DND-41 (cell line): ENCODE data around the gene RHOG.

Experiments used
- ATAC-seq: fragments of 200-7000 bp; cut with Tn5 transposase; 3 replicates; pipeline ENCODE4 v1.9.1; 2021; ENCODE audit warnings: low read depth; ENCODE audit not compliant: insufficient read depth
- DNase-seq: peaks from one replicate; pipeline ENCODE4 v3.0.0-alpha.2; 2020
- H2AFZ ChIP-seq: 2 replicates; pipeline ENCODE4 v1.6.0; 2012; ENCODE audit warnings: low read depth, low read length
- H3K27ac ChIP-seq: 2 replicates; pipeline ENCODE4 v1.5.1; 2012; ENCODE audit warnings: low read length, inconsistent platforms
- H3K27me3 ChIP-seq: fragments of 200-600 bp; sonication (generic); 2 replicates; pipeline ENCODE4 v1.6.0; 2012; ENCODE audit warnings: low read length, mild to moderate bottlenecking, inconsistent platforms; ENCODE audit not compliant: insufficient read depth, poor library complexity
- H3K36me3 ChIP-seq: 2 replicates; pipeline ENCODE4 v1.5.1; 2012; ENCODE audit warnings: low read length, inconsistent platforms; ENCODE audit not compliant: insufficient read depth
- H3K4me1 ChIP-seq: 2 replicates; pipeline ENCODE4 v1.5.1; 2012; ENCODE audit warnings: mild to moderate bottlenecking, low read length; ENCODE audit not compliant: insufficient read depth
- H3K4me2 ChIP-seq: 2 replicates; pipeline ENCODE4 v1.6.0; 2012; ENCODE audit warnings: mild to moderate bottlenecking, moderate library complexity, low read length, inconsistent platforms; ENCODE audit not compliant: insufficient read depth
- H3K4me3 ChIP-seq, 2 experiments: fragments of 200-600 bp in 1 of 2; shearing (Covaris generic) in 1 of 2; 2 replicates each; pipeline ENCODE4 v1.5.1; 2012 to 2016; ENCODE audit warnings: inconsistent platforms in 2 of 2, low read length in 2 of 2, mild to moderate bottlenecking in 2 of 2, low read depth in 1 of 2, moderate library complexity in 1 of 2
- H3K79me2 ChIP-seq: 2 replicates; pipeline ENCODE4 v1.6.0; 2012; ENCODE audit warnings: low read length, inconsistent platforms; ENCODE audit not compliant: insufficient read depth
- H3K9ac ChIP-seq: 2 replicates; pipeline ENCODE4 v1.6.0; 2012; ENCODE audit warnings: low read depth, mild to moderate bottlenecking, inconsistent platforms, low read length, moderate library complexity
- H3K9me3 ChIP-seq: 2 replicates; pipeline ENCODE4 v1.5.1; 2012; ENCODE audit warnings: low read length, moderate library complexity, mild to moderate bottlenecking, inconsistent platforms; ENCODE audit not compliant: insufficient read depth, severe bottlenecking
- H4K20me1 ChIP-seq: 2 replicates; pipeline ENCODE4 v1.6.0; 2012; ENCODE audit warnings: low read length; ENCODE audit not compliant: insufficient read depth
- EZH2 ChIP-seq: IDR thresholded peaks from 3 replicates; pipeline ENCODE4 v1.6.1; 2012; ENCODE audit warnings: borderline replicate concordance, low read depth, mild to moderate bottlenecking, moderate library complexity, low read length, inconsistent platforms; ENCODE audit not compliant: severe bottlenecking
- TF ChIP-seq, protein P1 (sequence below): IDR thresholded peaks from 2 replicates; pipeline ENCODE4 v1.5.1; 2012; ENCODE audit warnings: borderline replicate concordance, low read length, moderate library complexity, mild to moderate bottlenecking; ENCODE audit not compliant: poor library complexity, severe bottlenecking; ENCODE audit errors: extremely low read depth

Gene RHOG

DNA sequence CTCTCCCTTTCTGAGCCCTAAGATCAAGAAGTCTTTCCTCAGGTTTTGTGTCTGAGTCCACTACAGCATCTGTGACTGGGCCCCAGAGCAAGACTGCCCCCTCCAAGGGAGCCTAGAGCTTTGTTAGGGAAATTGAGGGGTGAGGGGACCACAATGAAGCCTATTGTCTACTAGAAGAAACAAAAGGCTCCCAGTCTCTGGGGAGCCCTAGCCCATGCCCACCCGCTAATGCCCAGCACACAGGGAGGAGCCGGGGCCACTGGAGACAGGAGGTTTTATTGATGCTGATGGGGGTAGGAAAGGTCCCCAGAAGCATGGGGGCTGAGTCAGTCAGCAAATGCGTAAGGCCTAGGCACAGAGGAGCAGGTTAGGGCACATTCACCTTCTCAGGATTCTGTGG, 14.0 kb downstream of the RHOG start:
- no peak for TF ChIP-seq EZH2
- TF ChIP-seq, protein P1, sequence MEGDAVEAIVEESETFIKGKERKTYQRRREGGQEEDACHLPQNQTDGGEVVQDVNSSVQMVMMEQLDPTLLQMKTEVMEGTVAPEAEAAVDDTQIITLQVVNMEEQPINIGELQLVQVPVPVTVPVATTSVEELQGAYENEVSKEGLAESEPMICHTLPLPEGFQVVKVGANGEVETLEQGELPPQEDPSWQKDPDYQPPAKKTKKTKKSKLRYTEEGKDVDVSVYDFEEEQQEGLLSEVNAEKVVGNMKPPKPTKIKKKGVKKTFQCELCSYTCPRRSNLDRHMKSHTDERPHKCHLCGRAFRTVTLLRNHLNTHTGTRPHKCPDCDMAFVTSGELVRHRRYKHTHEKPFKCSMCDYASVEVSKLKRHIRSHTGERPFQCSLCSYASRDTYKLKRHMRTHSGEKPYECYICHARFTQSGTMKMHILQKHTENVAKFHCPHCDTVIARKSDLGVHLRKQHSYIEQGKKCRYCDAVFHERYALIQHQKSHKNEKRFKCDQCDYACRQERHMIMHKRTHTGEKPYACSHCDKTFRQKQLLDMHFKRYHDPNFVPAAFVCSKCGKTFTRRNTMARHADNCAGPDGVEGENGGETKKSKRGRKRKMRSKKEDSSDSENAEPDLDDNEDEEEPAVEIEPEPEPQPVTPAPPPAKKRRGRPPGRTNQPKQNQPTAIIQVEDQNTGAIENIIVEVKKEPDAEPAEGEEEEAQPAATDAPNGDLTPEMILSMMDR = no peak
- H3K4me1 ChIP-seq = no peaks in the 10 kb centered on the region
- H3K9ac ChIP-seq = no peak overlapping the region
- ATAC-seq (no peak), DNase-seq (no peak)
- no peak overlapping the region for H3K4me3 ChIP-seq
- peaks cover 26% of the 10 kb centered on the region for H3K79me2 ChIP-seq
- peaks cover 68% of the 10 kb centered on the region for H3K36me3 ChIP-seq
- H2AFZ ChIP-seq = no peak overlapping the region
- H3K27me3 ChIP-seq = no peaks in the 10 kb centered on the region
- H4K20me1 ChIP-seq = peaks cover 38% of the 10 kb centered on the region
- no peak overlapping the region for H3K27ac ChIP-seq
- H3K4me2 ChIP-seq = no peak overlapping the region
- H3K9me3 ChIP-seq = no peaks in the 10 kb centered on the region

DNA sequence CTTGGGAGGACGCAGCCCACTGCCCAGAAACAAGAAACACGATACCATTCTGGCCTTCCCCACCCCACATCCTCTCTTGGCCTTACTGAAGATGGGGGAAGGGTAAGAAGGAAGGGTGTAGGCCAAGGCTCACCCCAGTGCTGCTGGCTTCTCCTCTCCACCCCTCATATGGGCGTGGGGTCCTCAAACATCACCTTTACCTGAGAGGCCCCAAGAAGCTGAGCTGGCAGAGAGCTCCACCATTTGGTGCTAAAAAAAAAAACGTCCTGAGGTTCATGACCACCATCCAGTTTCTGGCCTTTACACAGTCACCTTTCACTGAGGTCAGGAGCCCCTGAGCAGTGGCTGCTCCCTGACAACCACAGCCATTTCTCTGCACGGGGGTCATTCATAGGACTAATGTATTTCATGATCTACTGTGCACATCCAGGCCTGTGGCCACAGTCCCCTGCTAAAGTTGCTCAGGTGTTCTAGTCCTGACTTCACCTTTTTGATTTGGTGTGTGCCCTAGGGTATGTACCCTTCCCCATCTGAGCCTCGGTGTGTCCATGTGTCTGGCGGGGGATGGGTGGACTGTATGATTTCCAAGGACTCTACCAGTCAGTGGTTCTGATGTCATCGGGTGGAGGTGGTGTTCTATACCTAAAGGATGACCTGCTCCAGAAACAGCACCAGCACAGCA, 15.1 kb downstream of the RHOG start:
- Histone ChIP-seq H3K36me3 (peaks cover 62% of the 10 kb centered on the region), H3K9me3 (no peaks in the 10 kb centered on the region), H3K4me3 (no peak overlapping the region), H4K20me1 (peaks cover 27% of the 10 kb centered on the region), H2AFZ (no peak overlapping the region), H3K9ac (no peak overlapping the region), H3K27me3 (no peaks in the 10 kb centered on the region), H3K4me1 (no peaks in the 10 kb centered on the region), H3K79me2 (peaks cover 15% of the 10 kb centered on the region), H3K27ac (no peak overlapping the region), H3K4me2 (no peak overlapping the region)
- no peak for TF ChIP-seq EZH2
- TF ChIP-seq, protein P1 = no peak
- ATAC-seq (peak; percentile 13; the same call in 1 of the 3 replicates), DNase-seq (no peak)

DNA sequence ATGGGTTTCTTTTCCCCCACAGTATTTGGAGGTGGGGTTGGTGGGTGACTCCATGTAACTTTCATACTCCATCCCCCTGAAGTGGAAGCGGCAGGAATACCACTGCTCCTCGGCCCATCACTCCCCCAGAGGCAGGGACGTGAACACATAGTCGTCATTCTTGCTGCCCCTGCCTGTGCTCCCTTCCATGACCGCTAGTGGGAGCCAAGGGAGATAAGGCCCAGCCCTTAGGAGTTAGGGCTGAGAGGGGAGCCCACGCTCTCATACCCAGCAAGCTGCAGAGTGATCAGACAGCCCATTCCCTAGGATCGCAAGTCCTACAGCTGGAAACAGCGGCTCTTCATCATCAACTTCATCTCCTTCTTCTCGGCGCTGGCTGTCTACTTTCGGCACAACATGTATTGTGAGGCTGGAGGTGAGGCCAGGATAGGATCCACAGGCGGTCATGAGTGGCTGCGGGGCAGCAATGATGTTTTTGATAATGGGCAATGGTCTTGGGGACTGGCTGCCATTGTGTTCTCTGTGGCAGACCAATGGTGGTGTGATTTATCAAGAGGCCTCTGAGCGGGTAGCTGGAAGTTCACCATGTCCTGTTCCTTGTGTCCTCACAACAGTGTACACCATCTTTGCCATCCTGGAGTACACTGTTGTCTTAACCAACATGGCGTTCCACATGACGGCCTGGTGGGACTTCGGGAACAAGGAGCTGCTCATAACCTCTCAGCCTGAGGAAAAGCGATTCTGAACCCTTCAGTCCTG, 15.9 kb downstream of the RHOG start:
- peaks cover 57% of the 10 kb centered on the region for H3K36me3 ChIP-seq
- H2AFZ ChIP-seq = no peak overlapping the region
- no peaks in the 10 kb centered on the region for H3K4me1 ChIP-seq
- ATAC-seq = peak; percentile 84
- H3K27ac ChIP-seq = no peak overlapping the region
- no peaks in the 10 kb centered on the region for H3K27me3 ChIP-seq
- peaks cover 9% of the 10 kb centered on the region for H3K79me2 ChIP-seq
- H3K4me2 ChIP-seq = no peak overlapping the region
- peak; percentile 74 for DNase-seq
- H3K4me3 ChIP-seq = no peak overlapping the region
- H4K20me1 ChIP-seq = peaks cover 20% of the 10 kb centered on the region
- no peaks in the 10 kb centered on the region for H3K9me3 ChIP-seq
- TF ChIP-seq, protein P1 = peak; percentile 82
- no peak for TF ChIP-seq EZH2
- no peak overlapping the region for H3K9ac ChIP-seq
